Esophagus muscularis mucosa (tissue), 3 donors: ENCODE measurements around the gene TNRC6A.

ENCODE experiments used
- CTCF ChIP-seq, 3 experiments: fragments of 200-600 bp in 2 of 3; fragments of 450-650 bp in 1 of 3; sonication (generic) in 2 of 3; IDR thresholded peaks; one replicate each; pipeline ENCODE4 v1.5.1; 2017 to 2019; ENCODE audit warnings: antibody characterized with exemption in 3 of 3, mild to moderate bottlenecking in 2 of 3, moderate library complexity in 1 of 3
- POLR2A ChIP-seq: fragments of 450-650 bp; IDR thresholded peaks from one replicate; pipeline ENCODE4 v1.6.1; 2017; ENCODE audit warnings: antibody characterized with exemption, moderate library complexity, mild to moderate bottlenecking, low read depth

DNA sequence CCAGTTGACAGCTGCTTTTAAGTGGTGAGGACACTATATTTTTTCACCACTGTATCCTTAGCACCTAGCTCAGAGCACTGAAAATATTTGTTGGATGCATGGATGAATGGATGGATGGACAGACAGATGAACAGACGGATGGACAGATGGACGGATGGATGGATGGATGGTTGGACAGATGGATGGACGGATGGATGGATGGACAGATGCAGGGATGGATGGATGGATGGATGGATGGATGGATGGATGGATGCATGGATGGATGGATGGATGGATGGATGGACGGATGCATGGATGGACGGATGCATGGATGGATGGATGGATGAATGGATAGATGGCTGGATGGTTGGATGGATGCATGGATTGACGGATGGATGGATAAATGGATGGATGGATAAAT is 103.9 kb downstream of the TNRC6A start:
- no peak for TF ChIP-seq POLR2A
- no peak for TF ChIP-seq CTCF (IDR thresholded peaks at IDR 0.05)
